Neural cell (in vitro differentiated cells): Measurements from ENCODE around the gene MSI2. TPM values are rescaled to one million over a fixed set of nuclear protein-coding genes. Genes with fewer than 3 reads are reported as not detected.

Experiments used
- H2AFZ ChIP-seq: fragments of 200-600, 300-800 bp; sonication (generic), shearing (Covaris generic); 2 replicates; pipeline ENCODE4 v1.6.0; 2014; ENCODE audit warnings: low read depth, mild to moderate bottlenecking, antibody characterized with exemption, low read length, moderate library complexity
- H3F3A ChIP-seq: fragments of 200-600 bp; shearing (Covaris generic); 2 replicates; pipeline ENCODE4 v1.6.1; 2016; ENCODE audit warnings: mild to moderate bottlenecking, moderate library complexity, mixed read lengths, antibody characterized with exemption, low read length; ENCODE audit not compliant: insufficient read depth, poor library complexity, severe bottlenecking
- H3K27ac ChIP-seq: fragments of 200-600, 300-800 bp; sonication (generic), shearing (Covaris generic); 2 replicates; pipeline ENCODE4 v1.5.1; 2014; ENCODE audit warnings: mild to moderate bottlenecking, low read length, moderate library complexity
- H3K27me3 ChIP-seq: fragments of 300-800, 200-600 bp; sonication (generic), shearing (Covaris generic); 2 replicates; pipeline ENCODE4 v1.6.0; 2014; ENCODE audit warnings: mild to moderate bottlenecking, low read depth, low read length, moderate library complexity; ENCODE audit not compliant: insufficient read depth
- H3K36me3 ChIP-seq: fragments of 300-800, 200-600 bp; sonication (generic), shearing (Covaris generic); 2 replicates; pipeline ENCODE4 v1.5.1; 2014; ENCODE audit warnings: mild to moderate bottlenecking, antibody characterized with exemption, low read length, moderate library complexity; ENCODE audit not compliant: insufficient read depth
- H3K4me2 ChIP-seq: fragments of 300-800, 200-600 bp; sonication (generic), shearing (Covaris generic); 2 replicates; pipeline ENCODE4 v1.6.0; 2014; ENCODE audit warnings: mild to moderate bottlenecking, low read length
- H3K4me3 ChIP-seq: fragments of 300-800, 200-600 bp; sonication (generic), shearing (Covaris generic); 2 replicates; pipeline ENCODE4 v1.5.1; 2014; ENCODE audit warnings: mild to moderate bottlenecking, low read length, moderate library complexity
- H3K79me2 ChIP-seq: fragments of 200-600 bp; shearing (Covaris generic); replicated peaks from 2 replicates; pipeline ENCODE4 v1.6.0; 2014; ENCODE audit warnings: mild to moderate bottlenecking, low read length, moderate library complexity; ENCODE audit not compliant: insufficient read depth
- H3K9ac ChIP-seq: fragments of 300-800, 200-600 bp; sonication (generic), shearing (Covaris generic); 2 replicates; pipeline ENCODE4 v1.6.1; 2016; ENCODE audit warnings: mild to moderate bottlenecking, low read length, mixed read lengths
- H3K9me2 ChIP-seq: fragments of 200-600 bp; shearing (Covaris generic); 2 replicates; pipeline ENCODE4 v1.6.1; 2016; ENCODE audit warnings: mild to moderate bottlenecking, low read length, mixed read lengths; ENCODE audit not compliant: insufficient read depth
- H3K9me3 ChIP-seq: fragments of 200-600, 300-800 bp; sonication (generic), shearing (Covaris generic); 2 replicates; pipeline ENCODE4 v1.6.1; 2016; ENCODE audit warnings: mild to moderate bottlenecking, mixed run types, low read length, moderate library complexity, mixed read lengths
- H4K20me1 ChIP-seq: fragments of 200-600 bp; shearing (Covaris generic); 2 replicates; pipeline ENCODE4 v1.6.1; 2016; ENCODE audit warnings: mild to moderate bottlenecking, mixed run types; ENCODE audit not compliant: insufficient read depth
- CTCF ChIP-seq: fragments of 450-650 bp; IDR thresholded peaks from 2 replicates; pipeline ENCODE4 v1.5.1; 2014; ENCODE audit warnings: antibody characterized with exemption, mild to moderate bottlenecking, moderate library complexity; ENCODE audit not compliant: poor library complexity, severe bottlenecking
- EP300 ChIP-seq: fragments of 450-650 bp; conservative IDR thresholded peaks from 2 replicates; pipeline ENCODE4 v1.6.1; 2014; ENCODE audit warnings: antibody characterized with exemption, mild to moderate bottlenecking, moderate library complexity; ENCODE audit not compliant: poor library complexity, severe bottlenecking
- EZH2 ChIP-seq: fragments of 200-600, 300-800 bp; shearing (Covaris generic), sonication (generic); IDR thresholded peaks from 2 replicates; pipeline ENCODE4 v1.6.1; 2014; ENCODE audit warnings: antibody characterized with exemption, low read length, borderline replicate concordance, mild to moderate bottlenecking; ENCODE audit not compliant: insufficient read depth, poor library complexity, severe bottlenecking
- MXI1 ChIP-seq: fragments of 450-650 bp; conservative IDR thresholded peaks from 2 replicates; pipeline ENCODE4 v1.6.1; 2014; ENCODE audit warnings: antibody characterized with exemption, mild to moderate bottlenecking; ENCODE audit not compliant: poor library complexity, severe bottlenecking
- POLR2AphosphoS5 ChIP-seq: IDR thresholded peaks from 2 replicates; pipeline ENCODE4 v1.6.1; 2012
- RAD21 ChIP-seq: fragments of 450-650 bp; conservative IDR thresholded peaks from 2 replicates; pipeline ENCODE4 v1.6.1; 2014; ENCODE audit warnings: antibody characterized with exemption, mild to moderate bottlenecking, moderate library complexity
- SMC3 ChIP-seq: fragments of 450-650 bp; conservative IDR thresholded peaks from 2 replicates; pipeline ENCODE4 v1.6.1; 2014; ENCODE audit warnings: antibody characterized with exemption, mild to moderate bottlenecking, moderate library complexity; ENCODE audit not compliant: poor library complexity
- TAF1 ChIP-seq: IDR thresholded peaks from 2 replicates; pipeline ENCODE4 v1.6.1; 2012; ENCODE audit warnings: low read depth
- polyA plus RNA-seq: library from polyadenylated mRNA; depleted of rRNA; stranded (reverse); fragments of >200 nt; gene quantifications from 2 replicates; pipeline ENCODE4 v1.2.3, GENCODE V29; 2014
- TF ChIP-seq, protein P1 (sequence below): IDR thresholded peaks from 2 replicates; pipeline ENCODE4 v1.6.1; 2012; ENCODE audit warnings: borderline replicate concordance

Gene MSI2
- polyA plus RNA-seq, 1 donor from 2014 or later = 61.4 TPM

DNA sequence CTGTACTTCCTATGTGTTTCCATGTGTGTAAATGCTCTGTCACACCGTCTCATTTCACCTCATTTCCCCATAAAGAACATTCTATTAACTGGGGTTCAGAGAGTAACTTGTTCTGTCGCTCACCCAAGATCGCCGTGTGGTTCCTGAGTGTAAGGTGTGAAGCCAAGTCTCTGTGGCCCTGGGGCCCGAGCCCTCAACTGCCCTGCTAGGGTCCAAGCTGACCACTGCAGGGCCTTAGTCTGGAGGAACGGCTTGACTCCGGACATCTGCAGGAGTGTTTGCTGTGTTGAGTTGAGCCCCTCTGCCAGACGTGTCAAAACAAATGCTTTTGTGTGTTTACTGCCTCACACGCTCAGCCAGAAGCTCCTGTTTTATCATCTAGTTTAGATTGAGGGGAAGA is 244.7 kb downstream of the MSI2 start:
- H3K4me2 ChIP-seq = no peak overlapping the region
- H2AFZ ChIP-seq = no peak overlapping the region
- no peak overlapping the region for H3K4me3 ChIP-seq
- H3K79me2 ChIP-seq = peaks cover 50% of the 10 kb centered on the region
- no peak overlapping the region for H3K27ac ChIP-seq
- TF ChIP-seq EZH2 (no peak), RAD21 (no peak), EP300 (no peak), SMC3 (no peak), MXI1 (no peak), TAF1 (no peak), CTCF (no peak), POLR2AphosphoS5 (no peak)
- TF ChIP-seq, protein P1, sequence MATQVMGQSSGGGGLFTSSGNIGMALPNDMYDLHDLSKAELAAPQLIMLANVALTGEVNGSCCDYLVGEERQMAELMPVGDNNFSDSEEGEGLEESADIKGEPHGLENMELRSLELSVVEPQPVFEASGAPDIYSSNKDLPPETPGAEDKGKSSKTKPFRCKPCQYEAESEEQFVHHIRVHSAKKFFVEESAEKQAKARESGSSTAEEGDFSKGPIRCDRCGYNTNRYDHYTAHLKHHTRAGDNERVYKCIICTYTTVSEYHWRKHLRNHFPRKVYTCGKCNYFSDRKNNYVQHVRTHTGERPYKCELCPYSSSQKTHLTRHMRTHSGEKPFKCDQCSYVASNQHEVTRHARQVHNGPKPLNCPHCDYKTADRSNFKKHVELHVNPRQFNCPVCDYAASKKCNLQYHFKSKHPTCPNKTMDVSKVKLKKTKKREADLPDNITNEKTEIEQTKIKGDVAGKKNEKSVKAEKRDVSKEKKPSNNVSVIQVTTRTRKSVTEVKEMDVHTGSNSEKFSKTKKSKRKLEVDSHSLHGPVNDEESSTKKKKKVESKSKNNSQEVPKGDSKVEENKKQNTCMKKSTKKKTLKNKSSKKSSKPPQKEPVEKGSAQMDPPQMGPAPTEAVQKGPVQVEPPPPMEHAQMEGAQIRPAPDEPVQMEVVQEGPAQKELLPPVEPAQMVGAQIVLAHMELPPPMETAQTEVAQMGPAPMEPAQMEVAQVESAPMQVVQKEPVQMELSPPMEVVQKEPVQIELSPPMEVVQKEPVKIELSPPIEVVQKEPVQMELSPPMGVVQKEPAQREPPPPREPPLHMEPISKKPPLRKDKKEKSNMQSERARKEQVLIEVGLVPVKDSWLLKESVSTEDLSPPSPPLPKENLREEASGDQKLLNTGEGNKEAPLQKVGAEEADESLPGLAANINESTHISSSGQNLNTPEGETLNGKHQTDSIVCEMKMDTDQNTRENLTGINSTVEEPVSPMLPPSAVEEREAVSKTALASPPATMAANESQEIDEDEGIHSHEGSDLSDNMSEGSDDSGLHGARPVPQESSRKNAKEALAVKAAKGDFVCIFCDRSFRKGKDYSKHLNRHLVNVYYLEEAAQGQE = no peak
- H3K27me3 ChIP-seq = no peaks in the 10 kb centered on the region
- no peaks in the 10 kb centered on the region for H3K9me2 ChIP-seq
- no peaks in the 10 kb centered on the region for H4K20me1 ChIP-seq
- no peaks in the 10 kb centered on the region for H3K9me3 ChIP-seq
- H3F3A ChIP-seq = no peaks in the 10 kb centered on the region
- no peak overlapping the region for H3K9ac ChIP-seq
- no peaks in the 10 kb centered on the region for H3K36me3 ChIP-seq

- Histone ChIP-seq H3K4me2 (no peak overlapping the region), H2AFZ (no peak overlapping the region)
- TF ChIP-seq RAD21 = no peak
- TF ChIP-seq TAF1 = no peak
- no peak for TF ChIP-seq EZH2
- no peak for TF ChIP-seq EP300
- TF ChIP-seq MXI1 = no peak
- TF ChIP-seq SMC3 = no peak
- no peak for TF ChIP-seq POLR2AphosphoS5
- TF ChIP-seq CTCF = no peak
- TF ChIP-seq, protein P1 = no peak
These were observed 245.7 kb downstream of the MSI2 start for GRCh38 chr17:57502022-57502421.

More at GRCh38 chr17:57502022-57502421, 245.7 kb downstream of the MSI2 start:
- no peaks in the 10 kb centered on the region for H3K36me3 ChIP-seq
- no peaks in the 10 kb centered on the region for H3K27me3 ChIP-seq
- H4K20me1 ChIP-seq = no peaks in the 10 kb centered on the region
- H3K9me2 ChIP-seq = no peaks in the 10 kb centered on the region
- no peak overlapping the region for H3K9ac ChIP-seq
- no peak overlapping the region for H3K4me3 ChIP-seq
- peaks cover 50% of the 10 kb centered on the region for H3K79me2 ChIP-seq
- no peaks in the 10 kb centered on the region for H3K9me3 ChIP-seq
- H3K27ac ChIP-seq = no peak overlapping the region
- H3F3A ChIP-seq = no peaks in the 10 kb centered on the region
